ACC112 (cell line): ENCODE measurements around the gene VPS26C.

Experiments
- H2AFZ ChIP-seq: fragments of 200-600 bp; sonication (generic); one replicate; pipeline ENCODE4 v1.6.0; 2017; ENCODE audit warnings: antibody characterized with exemption, low read length; ENCODE audit not compliant: unreplicated experiment
- H3K27ac ChIP-seq: fragments of 200-600 bp; sonication (generic); 2 replicates; pipeline ENCODE4 v1.5.1; 2014; ENCODE audit warnings: low read depth, mild to moderate bottlenecking, antibody characterized with exemption, low read length, moderate library complexity
- H3K27me3 ChIP-seq: fragments of 200-600 bp; sonication (generic); 2 replicates; pipeline ENCODE4 v1.6.1; 2014; ENCODE audit warnings: mild to moderate bottlenecking, antibody characterized with exemption, low read length, moderate library complexity, mixed read lengths; ENCODE audit not compliant: insufficient read depth
- H3K36me3 ChIP-seq: fragments of 200-600 bp; sonication (generic); 2 replicates; pipeline ENCODE4 v1.6.1; 2016; ENCODE audit warnings: mild to moderate bottlenecking, antibody characterized with exemption, low read length, moderate library complexity, mixed read lengths; ENCODE audit not compliant: insufficient read depth
- H3K4me1 ChIP-seq: fragments of 200-600 bp; sonication (generic); one replicate; pipeline ENCODE4 v1.6.1; 2016; ENCODE audit warnings: low read length, mixed read lengths; ENCODE audit not compliant: insufficient read depth, unreplicated experiment, control insufficient read depth
- H3K4me3 ChIP-seq: fragments of 200-600 bp; sonication (generic); 2 replicates; pipeline ENCODE4 v1.5.1; 2014; ENCODE audit warnings: mild to moderate bottlenecking, low read depth, low read length
- H3K79me2 ChIP-seq: fragments of 200-600 bp; sonication (generic); one replicate; pipeline ENCODE4 v1.6.0; 2016; ENCODE audit warnings: low read length; ENCODE audit not compliant: control insufficient read depth, unreplicated experiment, insufficient read depth

Gene VPS26C

GRCh38 chr21:37220433-37220980 lies 46.6 kb downstream of the VPS26C start:
- Histone ChIP-seq H3K36me3 (peaks cover 11% of the 10 kb centered on the region; the same call in 1 of the 2 replicates), H3K79me2 (no peaks in the 10 kb centered on the region), H3K4me1 (peaks cover 6% of the 10 kb centered on the region), H3K27ac (peak overlapping the region; percentile 61), H3K27me3 (no peaks in the 10 kb centered on the region), H3K4me3 (peak overlapping the region; percentile 93), H2AFZ (peak overlapping the region; percentile 80)

GRCh38 chr21:37219761-37220432 lies 47.2 kb downstream of the VPS26C start:
- no peaks in the 10 kb centered on the region for H3K79me2 ChIP-seq
- H3K4me3 ChIP-seq, result peak overlapping the region; percentile 93
- H3K36me3 ChIP-seq, result peaks cover 9% of the 10 kb centered on the region; the same call in 1 of the 2 replicates
- no peaks in the 10 kb centered on the region for H3K27me3 ChIP-seq
- peaks cover 6% of the 10 kb centered on the region for H3K4me1 ChIP-seq
- H2AFZ ChIP-seq, result peak overlapping the region; percentile 80
- H3K27ac ChIP-seq, result no peak overlapping the region; the same call in 1 of the 2 replicates

- H3K4me3 ChIP-seq, result no peak overlapping the region
- peaks cover 2% of the 10 kb centered on the region for H3K4me1 ChIP-seq
- no peak overlapping the region for H3K27ac ChIP-seq
- H3K27me3 ChIP-seq, result no peaks in the 10 kb centered on the region
- no peaks in the 10 kb centered on the region for H3K36me3 ChIP-seq
- H3K79me2 ChIP-seq, result no peaks in the 10 kb centered on the region
- no peak overlapping the region for H2AFZ ChIP-seq
These were observed 52.2 kb downstream of the VPS26C start for GRCh38 chr21:37214952-37215351.

GRCh38 chr21:37210799-37211198 lies 56.3 kb downstream of the VPS26C start:
- no peak overlapping the region for H3K27ac ChIP-seq
- H3K4me1 ChIP-seq, result peaks cover 9% of the 10 kb centered on the region
- H3K79me2 ChIP-seq, result no peaks in the 10 kb centered on the region
- no peak overlapping the region for H2AFZ ChIP-seq
- H3K4me3 ChIP-seq, result no peak overlapping the region
- no peaks in the 10 kb centered on the region for H3K36me3 ChIP-seq
- no peaks in the 10 kb centered on the region for H3K27me3 ChIP-seq

- no peaks in the 10 kb centered on the region for H3K27me3 ChIP-seq
These were observed 57.0 kb downstream of the VPS26C start for GRCh38 chr21:37210130-37210529.

GRCh38 chr21:37208741-37209225 lies 58.4 kb downstream of the VPS26C start:
- no peaks in the 10 kb centered on the region for H3K27me3 ChIP-seq
- H3K79me2 ChIP-seq, result no peaks in the 10 kb centered on the region
- no peaks in the 10 kb centered on the region for H3K36me3 ChIP-seq
- no peak overlapping the region for H3K4me3 ChIP-seq
- peaks cover 9% of the 10 kb centered on the region for H3K4me1 ChIP-seq
- no peak overlapping the region for H3K27ac ChIP-seq
- no peak overlapping the region for H2AFZ ChIP-seq

More at GRCh38 chr21:37210130-37210529, 57.0 kb downstream of the VPS26C start:
- H3K27ac ChIP-seq, result no peak overlapping the region
- H3K4me3 ChIP-seq, result no peak overlapping the region
- no peaks in the 10 kb centered on the region for H3K79me2 ChIP-seq
- H2AFZ ChIP-seq, result no peak overlapping the region
- H3K36me3 ChIP-seq, result no peaks in the 10 kb centered on the region
- H3K4me1 ChIP-seq, result peaks cover 9% of the 10 kb centered on the region

GRCh38 chr21:37208056-37208721 lies 58.9 kb downstream of the VPS26C start:
- Histone ChIP-seq H3K27ac (no peak overlapping the region), H3K36me3 (peaks cover 3% of the 10 kb centered on the region; the same call in 1 of the 2 replicates), H3K79me2 (no peaks in the 10 kb centered on the region), H3K4me1 (peaks cover 9% of the 10 kb centered on the region), H3K27me3 (no peaks in the 10 kb centered on the region), H3K4me3 (no peak overlapping the region), H2AFZ (no peak overlapping the region)

GRCh38 chr21:37207441-37208009 lies 59.6 kb downstream of the VPS26C start:
- no peaks in the 10 kb centered on the region for H3K79me2 ChIP-seq
- no peaks in the 10 kb centered on the region for H3K27me3 ChIP-seq
- H3K4me1 ChIP-seq, result peaks cover 9% of the 10 kb centered on the region
- H3K4me3 ChIP-seq, result no peak overlapping the region
- no peak overlapping the region for H3K27ac ChIP-seq
- no peak overlapping the region for H2AFZ ChIP-seq
- peaks cover 7% of the 10 kb centered on the region; the same call in 1 of the 2 replicates for H3K36me3 ChIP-seq

GRCh38 chr21:37206496-37206895 lies 60.6 kb downstream of the VPS26C start:
- no peak overlapping the region for H2AFZ ChIP-seq
- no peak overlapping the region for H3K4me3 ChIP-seq
- no peaks in the 10 kb centered on the region for H3K79me2 ChIP-seq
- H3K27ac ChIP-seq, result no peak overlapping the region
- peaks cover 10% of the 10 kb centered on the region; the same call in 1 of the 2 replicates for H3K36me3 ChIP-seq
- H3K4me1 ChIP-seq, result peaks cover 9% of the 10 kb centered on the region
- H3K27me3 ChIP-seq, result no peaks in the 10 kb centered on the region

- H2AFZ ChIP-seq, result no peak overlapping the region
- H3K36me3 ChIP-seq, result peaks cover 17% of the 10 kb centered on the region; the same call in 1 of the 2 replicates
- no peak overlapping the region for H3K27ac ChIP-seq
- peaks cover 2% of the 10 kb centered on the region for H3K79me2 ChIP-seq
- H3K4me1 ChIP-seq, result peaks cover 11% of the 10 kb centered on the region
- no peak overlapping the region for H3K4me3 ChIP-seq
- no peaks in the 10 kb centered on the region for H3K27me3 ChIP-seq
These were observed 62.6 kb downstream of the VPS26C start for GRCh38 chr21:37204580-37204979.
